Loucy (cell line): ENCODE results near the gene KLK13.

ENCODE experiments used
- H2AFZ ChIP-seq: fragments of 200-600 bp; sonication (generic); 2 replicates; pipeline ENCODE4 v1.6.0; 2016; ENCODE audit warnings: antibody characterized with exemption, mild to moderate bottlenecking, low read length, moderate library complexity
- H3F3A ChIP-seq: fragments of 200-600 bp; 2 replicates; pipeline ENCODE4 v1.6.0; 2016; ENCODE audit warnings: antibody characterized with exemption, low read depth, mild to moderate bottlenecking
- H3K27me3 ChIP-seq: fragments of 200-600 bp; sonication (generic); 2 replicates; pipeline ENCODE4 v1.6.1; 2014; ENCODE audit warnings: low read length, mild to moderate bottlenecking; ENCODE audit not compliant: insufficient read depth, poor library complexity, severe bottlenecking
- H3K36me3 ChIP-seq: fragments of 200-600 bp; sonication (generic); 2 replicates; pipeline ENCODE4 v1.6.1; 2016; ENCODE audit warnings: low read length; ENCODE audit not compliant: insufficient read depth
- H3K4me1 ChIP-seq: fragments of 200-600 bp; sonication (generic); 2 replicates; pipeline ENCODE4 v1.5.1; 2014; ENCODE audit warnings: low read length, mild to moderate bottlenecking; ENCODE audit not compliant: insufficient read depth, poor library complexity, severe bottlenecking
- H3K4me2 ChIP-seq: fragments of 200-600 bp; sonication (generic); 2 replicates; pipeline ENCODE4 v1.6.0; 2014; ENCODE audit warnings: antibody characterized with exemption, low read length, low read depth, mild to moderate bottlenecking; ENCODE audit not compliant: poor library complexity, severe bottlenecking
- H3K4me3 ChIP-seq: fragments of 200-600 bp; sonication (generic); 2 replicates; pipeline ENCODE4 v1.5.1; 2014; ENCODE audit warnings: low read length, mild to moderate bottlenecking, mixed read lengths; ENCODE audit not compliant: poor library complexity, severe bottlenecking
- H3K79me2 ChIP-seq: fragments of 200-600 bp; sonication (generic); 2 replicates; pipeline ENCODE4 v1.6.1; 2014; ENCODE audit warnings: low read length; ENCODE audit not compliant: insufficient read depth
- H3K9ac ChIP-seq: fragments of 200-600 bp; sonication (generic); 2 replicates; pipeline ENCODE4 v1.6.0; 2014; ENCODE audit warnings: mild to moderate bottlenecking, low read depth, low read length, moderate library complexity; ENCODE audit not compliant: poor library complexity, severe bottlenecking
- H3K9me2 ChIP-seq: fragments of 200-600 bp; sonication (generic); replicated peaks from 2 replicates; pipeline ENCODE4 v1.6.1; 2016; ENCODE audit warnings: low read depth, low read length, mixed read lengths
- H3K9me3 ChIP-seq: fragments of 200-600 bp; sonication (generic); 2 replicates; pipeline ENCODE4 v1.6.1; 2014; ENCODE audit warnings: mild to moderate bottlenecking, antibody characterized with exemption, low read length, low read depth; ENCODE audit not compliant: insufficient read depth
- H4K20me1 ChIP-seq: fragments of 200-600 bp; sonication (generic); 2 replicates; pipeline ENCODE4 v1.6.0; 2014; ENCODE audit warnings: antibody characterized with exemption, low read length, mild to moderate bottlenecking; ENCODE audit not compliant: insufficient read depth, poor library complexity, severe bottlenecking
- CTCF ChIP-seq: fragments of 200-600 bp; sonication (generic); conservative IDR thresholded peaks from 2 replicates; pipeline ENCODE4 v1.5.1; 2014; ENCODE audit warnings: mild to moderate bottlenecking, antibody characterized with exemption, low read length
- EZH2phosphoT487 ChIP-seq: fragments of 200-600 bp; IDR thresholded peaks from 2 replicates; pipeline ENCODE4 v1.6.1; 2018; ENCODE audit warnings: antibody characterized with exemption, mild to moderate bottlenecking, moderate library complexity, borderline replicate concordance

Gene KLK13

GRCh38 chr19:51091895-51092873 lies 27.3 kb upstream of the KLK13 start:
- Histone ChIP-seq H3K36me3 (no peaks in the 10 kb centered on the region), H3K79me2 (no peaks in the 10 kb centered on the region), H3K27me3 (no peaks in the 10 kb centered on the region), H3K9me3 (no peaks in the 10 kb centered on the region), H3K4me1 (no peaks in the 10 kb centered on the region), H3K4me2 (no peak overlapping the region), H3F3A (no peaks in the 10 kb centered on the region), H3K9me2 (no peaks in the 10 kb centered on the region), H4K20me1 (no peaks in the 10 kb centered on the region), H3K9ac (no peak overlapping the region), H2AFZ (no peak overlapping the region), H3K4me3 (no peak overlapping the region)
- no peak for TF ChIP-seq CTCF
- no peak for TF ChIP-seq EZH2phosphoT487

- no peaks in the 10 kb centered on the region for H3K4me1 ChIP-seq
- no peak overlapping the region for H3K9ac ChIP-seq
- H3K27me3 ChIP-seq, result no peaks in the 10 kb centered on the region
- TF ChIP-seq EZH2phosphoT487, result no peak
- no peak for TF ChIP-seq CTCF
- H2AFZ ChIP-seq, result no peak overlapping the region
- no peaks in the 10 kb centered on the region for H3K9me2 ChIP-seq
- H3K36me3 ChIP-seq, result no peaks in the 10 kb centered on the region
- no peaks in the 10 kb centered on the region for H3F3A ChIP-seq
- H3K9me3 ChIP-seq, result no peaks in the 10 kb centered on the region
- no peak overlapping the region for H3K4me3 ChIP-seq
- no peaks in the 10 kb centered on the region for H4K20me1 ChIP-seq
- H3K79me2 ChIP-seq, result no peaks in the 10 kb centered on the region
- H3K4me2 ChIP-seq, result no peak overlapping the region
These were observed 26.2 kb upstream of the KLK13 start for GRCh38 chr19:51091126-51091525.

- Histone ChIP-seq H3K27me3 (no peaks in the 10 kb centered on the region), H3K36me3 (no peaks in the 10 kb centered on the region), H3K79me2 (no peaks in the 10 kb centered on the region), H3F3A (no peaks in the 10 kb centered on the region), H3K9me2 (no peaks in the 10 kb centered on the region), H3K9ac (no peak overlapping the region), H4K20me1 (no peaks in the 10 kb centered on the region), H2AFZ (no peak overlapping the region), H3K4me1 (no peaks in the 10 kb centered on the region), H3K4me3 (no peak overlapping the region), H3K9me3 (no peaks in the 10 kb centered on the region), H3K4me2 (no peak overlapping the region)
- no peak for TF ChIP-seq CTCF
- TF ChIP-seq EZH2phosphoT487, result no peak
These were observed 25.6 kb upstream of the KLK13 start for GRCh38 chr19:51090471-51090870.
